Panc1 (cell line): ENCODE results near the gene GJC2. TPM values are rescaled to one million over a fixed set of nuclear protein-coding genes. Genes with fewer than 3 reads are reported as not detected.

Source experiments
- ATAC-seq: fragments of 200-7000 bp; cut with Tn5 transposase; 2 replicates; pipeline ENCODE4 v1.9.1; 2020; ENCODE audit warnings: mild to moderate bottlenecking, moderate library complexity
- BruUV-seq: library from RNA; stranded (reverse); fragments of 400-500 nt; replicated peaks from 2 replicates; lab custom pipeline; 2021; lab: Mats Ljungman, UMichigan
- CTCF ChIA-PET: fragments of 300-600 bp; sonication (Branson Sonifier 250); formaldehyde crosslinking; loops from one replicate; lab custom pipeline; 2022; ENCODE audit warnings: antibody characterized with exemption; lab: Charles Lee
- POLR2A ChIA-PET: fragments of 300-600 bp; sonication (Branson Sonifier 250); formaldehyde crosslinking; loops from one replicate; lab custom pipeline; 2022; ENCODE audit warnings: antibody characterized with exemption; lab: Charles Lee
- DNase-seq: peaks from one replicate; pipeline ENCODE4 v3.0.0-alpha.2; 2010; ENCODE audit warnings: low read depth, low spot score
- H3K27ac ChIP-seq: 2 replicates; pipeline ENCODE4 v1.5.1; 2011; ENCODE audit warnings: mild to moderate bottlenecking, low read length, inconsistent platforms
- H3K27me3 ChIP-seq: fragments of 200-500 bp; sonication (Bioruptor generic); 2 replicates; pipeline ENCODE4 v1.6.0; 2014; ENCODE audit warnings: low read length, inconsistent platforms; ENCODE audit not compliant: control insufficient read depth, insufficient read depth
- H3K36me3 ChIP-seq: fragments of 200-500 bp; sonication (Bioruptor generic); 2 replicates; pipeline ENCODE4 v1.5.1; 2014; ENCODE audit warnings: inconsistent platforms, mild to moderate bottlenecking, low read length, moderate library complexity; ENCODE audit not compliant: control insufficient read depth, insufficient read depth
- H3K4me1 ChIP-seq: 2 replicates; pipeline ENCODE4 v1.5.1; 2011; ENCODE audit warnings: inconsistent platforms, mild to moderate bottlenecking, low read length, moderate library complexity; ENCODE audit not compliant: control insufficient read depth, insufficient read depth
- H3K4me3 ChIP-seq, 2 experiments: 2 replicates each; pipeline ENCODE4 v1.5.1; 2011 to 2012; ENCODE audit warnings: low read depth in 2 of 2, low read length in 2 of 2, mild to moderate bottlenecking in 2 of 2, inconsistent platforms in 1 of 2, moderate library complexity in 1 of 2
- H3K9me3 ChIP-seq: fragments of 200-500 bp; sonication (Bioruptor generic); 2 replicates; pipeline ENCODE4 v1.5.1; 2014; ENCODE audit warnings: low read depth, mild to moderate bottlenecking, inconsistent platforms, low read length, moderate library complexity; ENCODE audit not compliant: control insufficient read depth, insufficient read depth
- POLR2AphosphoS5 ChIP-seq: IDR thresholded peaks from 2 replicates; pipeline ENCODE4 v1.6.1; 2012; ENCODE audit warnings: mild to moderate bottlenecking, low read depth, low read length, moderate library complexity
- SIN3A ChIP-seq: IDR thresholded peaks from 2 replicates; pipeline ENCODE4 v1.6.1; 2012; ENCODE audit warnings: low read depth, mild to moderate bottlenecking, low read length, moderate library complexity, borderline replicate concordance; ENCODE audit not compliant: insufficient read depth
- TCF7L2 ChIP-seq: IDR thresholded peaks from 2 replicates; pipeline ENCODE4 v1.6.1; 2011; ENCODE audit warnings: mild to moderate bottlenecking, low read depth, low read length, inconsistent platforms
- in situ Hi-C: cut with HindIII; loops from 2 replicates; pipeline ENCODE4 v1.10.0; 2016; ENCODE audit warnings: low sequenced_read_pairs, low pct_unique_long_range_greater_than_20kb
- intact Hi-C: fragments of 100-400 bp; cut with micrococcal nuclease; formaldehyde crosslinking; loops from one replicate; pipeline ENCODE4 v1.10.0; 2022; ENCODE audit not compliant: unreplicated experiment
- total RNA-seq: library from RNA; stranded (reverse); gene quantifications from one replicate; pipeline ENCODE4 v1.2.1, GENCODE V29; 2021; ENCODE audit not compliant: unreplicated experiment
- TF ChIP-seq, protein P1 (sequence below): fragments of 450-650 bp; IDR thresholded peaks from 2 replicates; pipeline ENCODE4 v1.5.1; 2017; ENCODE audit warnings: mild to moderate bottlenecking
- TF ChIP-seq, protein P2 (sequence below), 2 experiments: IDR thresholded peaks; 2 replicates each; pipeline ENCODE4 v1.6.1; 2011 to 2012; ENCODE audit warnings: low read depth in 2 of 2, control low read depth in 1 of 2, low read length in 1 of 2, mild to moderate bottlenecking in 1 of 2, moderate library complexity in 1 of 2; ENCODE audit not compliant: insufficient read depth in 1 of 2

Gene GJC2
- total RNA-seq, 1 experiment from 2014 or later: 2.4 TPM

DNA sequence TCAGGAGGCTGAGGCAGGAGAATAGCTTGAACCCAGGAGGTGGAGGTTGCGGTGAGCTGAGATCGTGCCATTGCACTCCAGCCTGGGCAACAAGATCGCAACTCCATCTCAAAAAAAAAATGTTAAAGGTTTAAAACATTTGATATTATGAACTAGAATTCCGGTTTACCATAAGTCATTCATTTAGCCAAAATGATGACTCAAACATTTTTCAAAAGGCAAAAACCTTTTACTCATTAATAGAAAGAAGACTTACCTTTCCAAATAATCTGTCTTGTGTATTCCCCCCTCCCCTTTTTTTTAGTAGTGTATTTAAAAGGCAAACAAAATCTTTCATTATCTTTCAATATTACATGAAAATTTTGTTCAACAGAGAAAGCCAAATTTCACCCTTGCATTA is 32.4 kb upstream of the GJC2 start:
- Histone ChIP-seq H3K27me3 (no peaks in the 10 kb centered on the region), H3K4me1 (no peaks in the 10 kb centered on the region), H3K9me3 (peaks cover 9% of the 10 kb centered on the region; the same call in 1 of the 2 replicates), H3K4me3 (no peak overlapping the region), H3K36me3 (no peaks in the 10 kb centered on the region; the same call in 1 of the 2 replicates), H3K27ac (no peak overlapping the region)
- CTCF ChIA-PET: no interaction called here
- intact Hi-C loops: no loop called here
- POLR2A ChIA-PET: no interaction called here
- no peak for DNase-seq
- TF ChIP-seq TCF7L2 (no peak), SIN3A (no peak), POLR2AphosphoS5 (no peak)
- TF ChIP-seq, protein P1, sequence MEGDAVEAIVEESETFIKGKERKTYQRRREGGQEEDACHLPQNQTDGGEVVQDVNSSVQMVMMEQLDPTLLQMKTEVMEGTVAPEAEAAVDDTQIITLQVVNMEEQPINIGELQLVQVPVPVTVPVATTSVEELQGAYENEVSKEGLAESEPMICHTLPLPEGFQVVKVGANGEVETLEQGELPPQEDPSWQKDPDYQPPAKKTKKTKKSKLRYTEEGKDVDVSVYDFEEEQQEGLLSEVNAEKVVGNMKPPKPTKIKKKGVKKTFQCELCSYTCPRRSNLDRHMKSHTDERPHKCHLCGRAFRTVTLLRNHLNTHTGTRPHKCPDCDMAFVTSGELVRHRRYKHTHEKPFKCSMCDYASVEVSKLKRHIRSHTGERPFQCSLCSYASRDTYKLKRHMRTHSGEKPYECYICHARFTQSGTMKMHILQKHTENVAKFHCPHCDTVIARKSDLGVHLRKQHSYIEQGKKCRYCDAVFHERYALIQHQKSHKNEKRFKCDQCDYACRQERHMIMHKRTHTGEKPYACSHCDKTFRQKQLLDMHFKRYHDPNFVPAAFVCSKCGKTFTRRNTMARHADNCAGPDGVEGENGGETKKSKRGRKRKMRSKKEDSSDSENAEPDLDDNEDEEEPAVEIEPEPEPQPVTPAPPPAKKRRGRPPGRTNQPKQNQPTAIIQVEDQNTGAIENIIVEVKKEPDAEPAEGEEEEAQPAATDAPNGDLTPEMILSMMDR: no peak
- TF ChIP-seq, protein P2, sequence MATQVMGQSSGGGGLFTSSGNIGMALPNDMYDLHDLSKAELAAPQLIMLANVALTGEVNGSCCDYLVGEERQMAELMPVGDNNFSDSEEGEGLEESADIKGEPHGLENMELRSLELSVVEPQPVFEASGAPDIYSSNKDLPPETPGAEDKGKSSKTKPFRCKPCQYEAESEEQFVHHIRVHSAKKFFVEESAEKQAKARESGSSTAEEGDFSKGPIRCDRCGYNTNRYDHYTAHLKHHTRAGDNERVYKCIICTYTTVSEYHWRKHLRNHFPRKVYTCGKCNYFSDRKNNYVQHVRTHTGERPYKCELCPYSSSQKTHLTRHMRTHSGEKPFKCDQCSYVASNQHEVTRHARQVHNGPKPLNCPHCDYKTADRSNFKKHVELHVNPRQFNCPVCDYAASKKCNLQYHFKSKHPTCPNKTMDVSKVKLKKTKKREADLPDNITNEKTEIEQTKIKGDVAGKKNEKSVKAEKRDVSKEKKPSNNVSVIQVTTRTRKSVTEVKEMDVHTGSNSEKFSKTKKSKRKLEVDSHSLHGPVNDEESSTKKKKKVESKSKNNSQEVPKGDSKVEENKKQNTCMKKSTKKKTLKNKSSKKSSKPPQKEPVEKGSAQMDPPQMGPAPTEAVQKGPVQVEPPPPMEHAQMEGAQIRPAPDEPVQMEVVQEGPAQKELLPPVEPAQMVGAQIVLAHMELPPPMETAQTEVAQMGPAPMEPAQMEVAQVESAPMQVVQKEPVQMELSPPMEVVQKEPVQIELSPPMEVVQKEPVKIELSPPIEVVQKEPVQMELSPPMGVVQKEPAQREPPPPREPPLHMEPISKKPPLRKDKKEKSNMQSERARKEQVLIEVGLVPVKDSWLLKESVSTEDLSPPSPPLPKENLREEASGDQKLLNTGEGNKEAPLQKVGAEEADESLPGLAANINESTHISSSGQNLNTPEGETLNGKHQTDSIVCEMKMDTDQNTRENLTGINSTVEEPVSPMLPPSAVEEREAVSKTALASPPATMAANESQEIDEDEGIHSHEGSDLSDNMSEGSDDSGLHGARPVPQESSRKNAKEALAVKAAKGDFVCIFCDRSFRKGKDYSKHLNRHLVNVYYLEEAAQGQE (IDR thresholded peaks at IDR 0.05; ENCODE audit: insufficient read depth in 1 of 2, low read depth in 2 of 2, low read length in 1 of 2): no peak
- no peak for ATAC-seq
- BruUV-seq: no TSS peak
- in situ Hi-C loops: no loop called here

DNA sequence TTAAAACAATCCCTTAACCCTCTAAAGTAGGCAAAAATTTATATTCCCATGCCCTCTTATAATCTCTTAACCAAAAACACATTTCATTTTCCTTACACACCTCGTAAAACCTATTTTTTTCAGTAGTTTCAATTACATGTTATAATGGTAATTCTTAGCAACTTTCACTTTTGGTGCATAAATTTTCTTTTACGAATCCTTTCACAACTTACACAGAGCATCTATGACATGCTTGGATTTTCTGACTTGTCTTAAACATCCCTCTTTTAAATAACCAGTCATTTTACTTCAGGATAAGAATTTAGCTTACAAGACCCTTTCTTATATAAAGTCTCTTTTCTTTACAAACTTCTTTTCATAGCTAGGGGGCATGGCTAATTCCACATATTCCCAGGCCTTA is 31.7 kb upstream of the GJC2 start:
- TF ChIP-seq POLR2AphosphoS5 (no peak), SIN3A (no peak)
- TF ChIP-seq, protein P1: no peak
- CTCF ChIA-PET: no interaction called here
- in situ Hi-C loops: no loop called here
- H3K27me3 ChIP-seq: no peaks in the 10 kb centered on the region; the same call in 1 of the 2 replicates
- peaks cover 9% of the 10 kb centered on the region; the same call in 1 of the 2 replicates for H3K9me3 ChIP-seq
- no TSS peak for BruUV-seq
- no peaks in the 10 kb centered on the region; the same call in 1 of the 2 replicates for H3K36me3 ChIP-seq
- no peak overlapping the region for H3K27ac ChIP-seq
- ATAC-seq (no peak), DNase-seq (no peak)
- POLR2A ChIA-PET: no interaction called here
- intact Hi-C loops: no loop called here
- no peaks in the 10 kb centered on the region for H3K4me1 ChIP-seq
- no peak overlapping the region for H3K4me3 ChIP-seq
